Left lung (tissue), 10 donors: ENCODE measurements around the gene SPHK2. TPM values are rescaled to one million over a fixed set of nuclear protein-coding genes. Genes with fewer than 3 reads are reported as not detected.

ENCODE experiments used
- ATAC-seq: fragments of 200-7000 bp; cut with Tn5 transposase; one replicate; pipeline ENCODE4 v1.9.1; 2020; ENCODE audit warnings: moderate library complexity
- DNase-seq, 4 donors: peaks; one replicate each; pipeline ENCODE4 v3.0.0-alpha.2; 2013 to 2020
- H3K27ac ChIP-seq, 2 donors: fragments of 200-600 bp; sonication (generic) in 1 of 2; one replicate each; pipeline versions ENCODE4 v1.5.0 to v1.8.0; 2020 to 2021
- H3K27me3 ChIP-seq, 2 donors: fragments of 200-600 bp; sonication (generic) in 1 of 2; one replicate each; pipeline versions ENCODE4 v1.5.0 to v1.8.0; 2020 to 2021
- H3K36me3 ChIP-seq, 2 donors: fragments of 200-600 bp; sonication (generic) in 1 of 2; one replicate each; pipeline versions ENCODE4 v1.5.0 to v1.8.0; 2020 to 2021
- H3K4me1 ChIP-seq, 2 donors: fragments of 200-600 bp; one replicate each; pipeline ENCODE4 v1.8.0; 2021
- H3K4me3 ChIP-seq, 2 donors: fragments of 200-600 bp; sonication (generic) in 1 of 2; one replicate each; pipeline versions ENCODE4 v1.5.0 to v1.8.0; 2020 to 2021; ENCODE audit warnings: mild to moderate bottlenecking in 1 of 2
- H3K9me3 ChIP-seq, 2 donors: fragments of 200-600 bp; sonication (generic) in 1 of 2; one replicate each; pipeline versions ENCODE4 v1.5.0 to v1.8.0; 2020 to 2021
- intact Hi-C, 2 donors: fragments of 100-400 bp; cut with DNase I; formaldehyde crosslinking; loops; one replicate each; pipeline versions ENCODE4 v1.11.2 to v1.14.2; 2022
- polyA plus RNA-seq, 6 donors: library from polyadenylated mRNA; unstranded; fragments of 120-200 nt; gene quantifications; one replicate each; pipeline ENCODE4 v1.2.1, GENCODE V29; 2013; ENCODE audit not compliant: insufficient read length in 6 of 6
- total RNA-seq, 2 donors: library from RNA; stranded (reverse); fragmentation: NEBNext Ultra II Directional; extraction: Animal tissue kit (Norgen Biotek cat#: 25700); gene quantifications; one replicate each; pipeline ENCODE4 v1.2.1, GENCODE V29; 2021
- TF ChIP-seq, protein P1 (sequence below), 2 donors: fragments of 200-600 bp; sonication (generic) in 1 of 2; IDR thresholded peaks; one replicate each; pipeline versions ENCODE4 v1.5.0 to v1.8.0; 2021; ENCODE audit warnings: antibody characterized with exemption in 2 of 2
- donor health status: DM: no; HTN: yes; CAD: no.
- donor health status: DM: no; HTN: no; CAD: no.

The SPHK2 gene
- total and polyA plus RNA-seq, 8 donors: 10.2 to 27.5 (median 14.9) TPM

- Histone ChIP-seq H3K36me3 (no peaks in the 10 kb centered on the region), H3K4me1 (no peaks in the 10 kb centered on the region), H3K4me3 (no peak overlapping the region), H3K27ac (no peak overlapping the region), H3K9me3 (no peaks in the 10 kb centered on the region), H3K27me3 (peaks cover 0 to 5% of the 10 kb centered on the region in 2 donors)
- intact Hi-C loops: no loop called here
- DNase-seq: no peak
- TF ChIP-seq, protein P1, sequence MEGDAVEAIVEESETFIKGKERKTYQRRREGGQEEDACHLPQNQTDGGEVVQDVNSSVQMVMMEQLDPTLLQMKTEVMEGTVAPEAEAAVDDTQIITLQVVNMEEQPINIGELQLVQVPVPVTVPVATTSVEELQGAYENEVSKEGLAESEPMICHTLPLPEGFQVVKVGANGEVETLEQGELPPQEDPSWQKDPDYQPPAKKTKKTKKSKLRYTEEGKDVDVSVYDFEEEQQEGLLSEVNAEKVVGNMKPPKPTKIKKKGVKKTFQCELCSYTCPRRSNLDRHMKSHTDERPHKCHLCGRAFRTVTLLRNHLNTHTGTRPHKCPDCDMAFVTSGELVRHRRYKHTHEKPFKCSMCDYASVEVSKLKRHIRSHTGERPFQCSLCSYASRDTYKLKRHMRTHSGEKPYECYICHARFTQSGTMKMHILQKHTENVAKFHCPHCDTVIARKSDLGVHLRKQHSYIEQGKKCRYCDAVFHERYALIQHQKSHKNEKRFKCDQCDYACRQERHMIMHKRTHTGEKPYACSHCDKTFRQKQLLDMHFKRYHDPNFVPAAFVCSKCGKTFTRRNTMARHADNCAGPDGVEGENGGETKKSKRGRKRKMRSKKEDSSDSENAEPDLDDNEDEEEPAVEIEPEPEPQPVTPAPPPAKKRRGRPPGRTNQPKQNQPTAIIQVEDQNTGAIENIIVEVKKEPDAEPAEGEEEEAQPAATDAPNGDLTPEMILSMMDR (IDR thresholded peaks at IDR 0.05): no peak
- no peak for ATAC-seq
These were observed 15.5 kb upstream of the SPHK2 start for GRCh38 chr19:48603850-48604249.

- Histone ChIP-seq H3K4me3 (no peak within 1 kb of the TSS), H3K4me1 (no peaks in the 10 kb centered on the region), H3K27ac (no peak within 1 kb of the TSS), H3K27me3 (no peaks in the 10 kb centered on the region), H3K9me3 (no peaks in the 10 kb centered on the region), H3K36me3 (no peaks in the 10 kb centered on the region)
- DNase-seq (no peak), ATAC-seq (no peak)
- intact Hi-C loops: no loop called here
- TF ChIP-seq, protein P1 (IDR thresholded peaks at IDR 0.05): no peak
These were observed 12.6 kb upstream of the SPHK2 start, which contains the start of gene SPACA4 for GRCh38 chr19:48606463-48607358. Gene SPACA4 (plus strand): TSS chr19:48606742. CDS start chr19:48606979, 237 bp downstream.

GRCh38 chr19:48607359-48607755, 11.9 kb upstream of the SPHK2 start:
- Histone ChIP-seq H3K27me3 (no peaks in the 10 kb centered on the region), H3K4me3 (no peak overlapping the region), H3K36me3 (no peaks in the 10 kb centered on the region), H3K9me3 (no peaks in the 10 kb centered on the region), H3K4me1 (no peaks in the 10 kb centered on the region), H3K27ac (no peak overlapping the region)
- TF ChIP-seq, protein P1 (IDR thresholded peaks at IDR 0.05): no peak
- DNase-seq: no peak
- intact Hi-C loops: no loop called here
- ATAC-seq: no peak

- TF ChIP-seq, protein P1 (IDR thresholded peaks at IDR 0.05): no peak
- DNase-seq (peak in 1 of 4 donors; percentile 38), ATAC-seq (peak; percentile 46)
These were observed 10.5 kb upstream of the SPHK2 start for GRCh38 chr19:48608798-48609263.

GRCh38 chr19:48609571-48610108, 9.7 kb upstream of the SPHK2 start:
- ATAC-seq (no peak), DNase-seq (no peak)
- no peak overlapping the region for H3K4me3 ChIP-seq
- peaks cover 0 to 3% of the 10 kb centered on the region in 2 donors for H3K36me3 ChIP-seq
- H3K27me3 ChIP-seq: no peaks in the 10 kb centered on the region
- no peaks in the 10 kb centered on the region for H3K9me3 ChIP-seq
- H3K4me1 ChIP-seq: no peaks in the 10 kb centered on the region
- H3K27ac ChIP-seq: no peak overlapping the region
- TF ChIP-seq, protein P1 (IDR thresholded peaks at IDR 0.05): no peak
- intact Hi-C loops: no loop called here

More at GRCh38 chr19:48608798-48609263, 10.5 kb upstream of the SPHK2 start:
- no peaks in the 10 kb centered on the region for H3K36me3 ChIP-seq
- no peaks in the 10 kb centered on the region for H3K27me3 ChIP-seq
- no peaks in the 10 kb centered on the region for H3K4me1 ChIP-seq
- H3K4me3 ChIP-seq: no peak overlapping the region
- intact Hi-C loops: no loop called here
- no peaks in the 10 kb centered on the region for H3K9me3 ChIP-seq
- no peak overlapping the region for H3K27ac ChIP-seq
